ENCODE results near the gene GNG2. TPM values are rescaled to one million over a fixed set of nuclear protein-coding genes. Genes with fewer than 3 reads are reported as not detected.

The GNG2 gene
- total RNA-seq, 1 experiment from 2014 or later = 7.0 TPM

GRCh38 chr14:52018970-52019369 is 158.6 kb downstream of the GNG2 start:
- no peaks in the 10 kb centered on the region for H3K79me1 ChIP-seq (ENCODE audit: insufficient read depth, low read depth, low read length, poor library complexity, severe bottlenecking)
- no peaks in the 10 kb centered on the region for H3K9me3 ChIP-seq (ENCODE audit: control insufficient read depth, low read depth, low read length)
- no peak overlapping the region for H2BK120ac ChIP-seq (ENCODE audit: low read depth, low read length, poor library complexity, severe bottlenecking)
- no peaks in the 10 kb centered on the region for H4K20me1 ChIP-seq (ENCODE audit: control insufficient read depth, insufficient read depth, insufficient read length)
- no peak overlapping the region for H2BK20ac ChIP-seq (ENCODE audit: low read depth, low read length, poor library complexity, severe bottlenecking)
- H3T11ph ChIP-seq (ENCODE audit: low read length) = no peak overlapping the region
- no peak for TF ChIP-seq CTCF (conservative IDR thresholded peaks at IDR 0.05)
- H2BK15ac ChIP-seq (ENCODE audit: low read depth, low read length) = no peak overlapping the region
- Mint-ChIP-seq H3K4me3 (no peak overlapping the region), H3K27me3 (ENCODE audit: low read depth) (no peaks in the 10 kb centered on the region; the same call in 1 of the 2 replicates), H3K4me1 (peaks cover 40 to 46% of the 10 kb centered on the region in 2 experiments), H3K36me3 (ENCODE audit: insufficient read depth in 1 of 3, low read depth in 3 of 3) (peaks cover 0 to 2% (median 0%) of the 10 kb centered on the region in 3 experiments; a peak in 3 of 7 replicates), H3K9me3 (no peaks in the 10 kb centered on the region), H3K27ac (no peak overlapping the region)
- H3K23me2 ChIP-seq (ENCODE audit: insufficient read length, low read depth, low read length, poor library complexity, severe bottlenecking) = no peaks in the 10 kb centered on the region
- H4K8ac ChIP-seq (replicated peaks; ENCODE audit: insufficient read length, low read depth, low read length) = no peak overlapping the region
- no peak for DNase-seq
- H2AK5ac ChIP-seq (ENCODE audit: insufficient read length, low read length) = no peak overlapping the region
- H2BK12ac ChIP-seq (ENCODE audit: insufficient read length, low read depth, low read length) = no peak overlapping the region
- no CpG with 5 or more reads among the region's 8 CpGs for WGBS (ENCODE audit: extremely low coverage, insufficient read length, low lambda C conversion rate)
- no peak overlapping the region for H3K14ac ChIP-seq (ENCODE audit: insufficient read depth, low read length)
- no peaks in the 10 kb centered on the region for H3K79me2 ChIP-seq (ENCODE audit: insufficient read depth, low read length)
- H3K23ac ChIP-seq (ENCODE audit: insufficient read length, low read depth, low read length) = no peak overlapping the region
- H3K27me3 ChIP-seq (ENCODE audit: insufficient read depth, low read length) = no peaks in the 10 kb centered on the region
- no peak overlapping the region for H4K5ac ChIP-seq (ENCODE audit: insufficient read length, low read depth, low read length)
- H3K4me2 ChIP-seq (ENCODE audit: insufficient read depth, insufficient read length, low read length) = no peak overlapping the region
- H3K27ac ChIP-seq (ENCODE audit: insufficient read length, low read depth, low read length) = no peak overlapping the region
- no peak overlapping the region for H4K91ac ChIP-seq (ENCODE audit: insufficient read length, low read depth, low read length)
- H3K4me1 ChIP-seq (ENCODE audit: insufficient read depth, low read length) = peaks cover 7% of the 10 kb centered on the region; the same call in 1 of the 2 replicates
- H3K56ac ChIP-seq (ENCODE audit: insufficient read length, low read depth, low read length) = no peak overlapping the region
- no peak overlapping the region for H3K4ac ChIP-seq (ENCODE audit: low read depth, low read length)
- H3K18ac ChIP-seq (ENCODE audit: insufficient read length, low read depth, low read length) = no peak overlapping the region
- no peak overlapping the region for H3K9ac ChIP-seq (ENCODE audit: extremely low read depth, insufficient read length, low read length)
- no peak overlapping the region for H2BK5ac ChIP-seq (ENCODE audit: insufficient read length, low read length)
- no peak overlapping the region for H2AFZ ChIP-seq (ENCODE audit: low read length)

Other genes starting within 250 kb of the GNG2 start
- gene FRMD6, start 208.7 kb upstream of the GNG2 start, total RNA-seq (2021) = 8.5 and 9.6 TPM in 2 replicates
- 347 and 350 TPM in 2 replicates for gene RTRAF, start 128.9 kb downstream of the GNG2 start, total RNA-seq (2021)
- gene NID2, start 208.4 kb downstream of the GNG2 start, total RNA-seq (2021) = 6.4 and 6.6 TPM in 2 replicates